T-helper 9 cell (primary cell): ENCODE measurements around the gene PRKG1.

Source experiments
- DNase-seq: peaks from one replicate; pipeline ENCODE4 v3.0.0-alpha.2; 2020

Gene PRKG1

GRCh38 chr10:51862149-51862548 is 787.9 kb downstream of the PRKG1 start:
- DNase-seq = no peak

- DNase-seq = no peak
Observed at GRCh38 chr10:51867956-51868355, 793.7 kb downstream of the PRKG1 start.

- DNase-seq = no peak
Observed at GRCh38 chr10:51874131-51874530, 799.8 kb downstream of the PRKG1 start.

GRCh38 chr10:51875610-51876009 is 801.3 kb downstream of the PRKG1 start:
- DNase-seq = no peak

GRCh38 chr10:51876503-51876902 is 802.2 kb downstream of the PRKG1 start:
- DNase-seq = no peak

- DNase-seq = no peak
Observed at GRCh38 chr10:51876979-51877378, 802.7 kb downstream of the PRKG1 start.

GRCh38 chr10:51877636-51878035 is 803.3 kb downstream of the PRKG1 start:
- no peak for DNase-seq

GRCh38 chr10:51878695-51879094 is 804.4 kb downstream of the PRKG1 start:
- no peak for DNase-seq

GRCh38 chr10:51879238-51879637 is 805.0 kb downstream of the PRKG1 start:
- DNase-seq = no peak

- DNase-seq = no peak
Observed at GRCh38 chr10:51881213-51881612, 806.9 kb downstream of the PRKG1 start.

GRCh38 chr10:51886438-51887068 is 812.3 kb downstream of the PRKG1 start:
- DNase-seq = no peak

- no peak for DNase-seq
Observed at GRCh38 chr10:51888263-51888662, 814.0 kb downstream of the PRKG1 start.

- DNase-seq = no peak
Observed at GRCh38 chr10:51892313-51892712, 818.0 kb downstream of the PRKG1 start.

GRCh38 chr10:51892965-51893658 is 818.8 kb downstream of the PRKG1 start:
- DNase-seq = no peak

- no peak for DNase-seq
Observed at GRCh38 chr10:51894771-51895578, 820.7 kb downstream of the PRKG1 start.

- DNase-seq = no peak
Observed at GRCh38 chr10:51896849-51897248, 822.6 kb downstream of the PRKG1 start.

GRCh38 chr10:51897560-51897959 is 823.3 kb downstream of the PRKG1 start:
- no peak for DNase-seq

- DNase-seq = no peak
Observed at GRCh38 chr10:51900180-51900579, 825.9 kb downstream of the PRKG1 start.

- no peak for DNase-seq
Observed at GRCh38 chr10:51903675-51904074, 829.4 kb downstream of the PRKG1 start.

GRCh38 chr10:51905032-51905431 is 830.7 kb downstream of the PRKG1 start:
- no peak for DNase-seq

- DNase-seq = no peak
Observed at GRCh38 chr10:51907361-51907760, 833.1 kb downstream of the PRKG1 start.

- DNase-seq = no peak
Observed at GRCh38 chr10:51910189-51910588, 835.9 kb downstream of the PRKG1 start.

GRCh38 chr10:51910596-51910995 is 836.3 kb downstream of the PRKG1 start:
- DNase-seq = no peak

GRCh38 chr10:51911723-51912122 is 837.4 kb downstream of the PRKG1 start:
- no peak for DNase-seq
